Measurements from ENCODE around the gene VWA3B.

Gene VWA3B

DNA sequence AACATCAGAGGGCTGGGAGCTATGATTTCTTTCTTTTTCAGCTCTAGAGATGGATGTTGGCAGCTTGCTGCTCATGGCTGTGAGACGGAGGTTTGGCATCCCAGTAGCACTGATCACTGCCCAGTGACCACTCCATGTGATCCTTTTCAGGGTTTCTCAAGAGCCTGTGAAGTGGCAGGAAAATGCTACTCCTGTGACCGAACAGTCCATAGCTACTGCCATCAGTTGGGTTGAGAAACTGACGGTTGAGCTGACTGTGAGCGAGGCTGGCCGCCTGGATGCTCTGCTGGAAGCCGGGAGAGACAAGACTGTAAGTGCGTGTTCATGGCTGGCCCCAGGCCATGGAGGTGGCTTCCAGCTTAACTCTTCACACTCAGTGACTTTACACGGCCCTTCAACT lies 34.2 kb downstream of the VWA3B start:
- Histone ChIP-seq H3K36me3 (ENCODE audit: insufficient read depth, low read length) (no peaks in the 10 kb centered on the region), H3K27me3 (ENCODE audit: insufficient read depth, low read length, poor library complexity, severe bottlenecking) (no peaks in the 10 kb centered on the region), H3K79me2 (ENCODE audit: insufficient read depth, low read length) (no peaks in the 10 kb centered on the region), H3K4me2 (ENCODE audit: low read depth, low read length, poor library complexity, severe bottlenecking) (no peak overlapping the region), H3K4me1 (ENCODE audit: insufficient read depth, low read length, poor library complexity, severe bottlenecking) (peaks cover 7% of the 10 kb centered on the region), H3K4me3 (ENCODE audit: low read length, poor library complexity, severe bottlenecking) (no peak overlapping the region), H3F3A (ENCODE audit: low read depth) (no peaks in the 10 kb centered on the region), H2AFZ (ENCODE audit: low read length) (no peak overlapping the region), H3K9ac (ENCODE audit: low read depth, low read length, poor library complexity, severe bottlenecking) (no peak overlapping the region), H3K9me2 (replicated peaks; ENCODE audit: low read depth, low read length) (no peaks in the 10 kb centered on the region), H4K20me1 (ENCODE audit: insufficient read depth, low read length, poor library complexity, severe bottlenecking) (no peaks in the 10 kb centered on the region), H3K9me3 (ENCODE audit: insufficient read depth, low read depth, low read length) (no peaks in the 10 kb centered on the region)
- no peak for TF ChIP-seq EZH2phosphoT487 (IDR thresholded peaks at IDR 0.05; ENCODE audit: borderline replicate concordance)
- TF ChIP-seq, protein P1, sequence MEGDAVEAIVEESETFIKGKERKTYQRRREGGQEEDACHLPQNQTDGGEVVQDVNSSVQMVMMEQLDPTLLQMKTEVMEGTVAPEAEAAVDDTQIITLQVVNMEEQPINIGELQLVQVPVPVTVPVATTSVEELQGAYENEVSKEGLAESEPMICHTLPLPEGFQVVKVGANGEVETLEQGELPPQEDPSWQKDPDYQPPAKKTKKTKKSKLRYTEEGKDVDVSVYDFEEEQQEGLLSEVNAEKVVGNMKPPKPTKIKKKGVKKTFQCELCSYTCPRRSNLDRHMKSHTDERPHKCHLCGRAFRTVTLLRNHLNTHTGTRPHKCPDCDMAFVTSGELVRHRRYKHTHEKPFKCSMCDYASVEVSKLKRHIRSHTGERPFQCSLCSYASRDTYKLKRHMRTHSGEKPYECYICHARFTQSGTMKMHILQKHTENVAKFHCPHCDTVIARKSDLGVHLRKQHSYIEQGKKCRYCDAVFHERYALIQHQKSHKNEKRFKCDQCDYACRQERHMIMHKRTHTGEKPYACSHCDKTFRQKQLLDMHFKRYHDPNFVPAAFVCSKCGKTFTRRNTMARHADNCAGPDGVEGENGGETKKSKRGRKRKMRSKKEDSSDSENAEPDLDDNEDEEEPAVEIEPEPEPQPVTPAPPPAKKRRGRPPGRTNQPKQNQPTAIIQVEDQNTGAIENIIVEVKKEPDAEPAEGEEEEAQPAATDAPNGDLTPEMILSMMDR (conservative IDR thresholded peaks at IDR 0.05; ENCODE audit: low read length), result no peak

DNA sequence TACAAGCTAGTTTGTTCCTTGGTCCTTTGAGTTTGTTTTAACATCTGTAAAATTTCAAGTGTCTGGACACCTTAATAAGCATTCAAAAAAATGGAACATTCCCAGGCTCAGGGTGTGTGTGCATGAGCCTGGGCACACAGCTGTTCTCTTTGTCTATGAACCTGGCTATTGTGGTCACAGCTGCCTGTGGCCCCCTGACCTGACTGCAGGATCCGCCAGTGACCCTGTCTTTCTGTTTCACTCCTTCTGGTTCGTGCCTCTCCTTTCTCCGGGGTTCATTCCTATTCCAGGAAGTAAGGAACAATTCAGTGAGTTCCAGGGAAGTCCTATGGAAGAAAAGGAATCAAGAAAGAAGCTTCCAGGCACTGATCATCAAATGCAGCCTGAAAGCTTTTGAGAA lies 35.6 kb downstream of the VWA3B start:
- H3K36me3 ChIP-seq (ENCODE audit: insufficient read depth, low read length), result no peaks in the 10 kb centered on the region
- H3F3A ChIP-seq (ENCODE audit: low read depth), result no peaks in the 10 kb centered on the region
- H3K9me3 ChIP-seq (ENCODE audit: insufficient read depth, low read depth, low read length), result no peaks in the 10 kb centered on the region
- H3K4me1 ChIP-seq (ENCODE audit: insufficient read depth, low read length, poor library complexity, severe bottlenecking), result peaks cover 7% of the 10 kb centered on the region
- H3K4me2 ChIP-seq (ENCODE audit: low read depth, low read length, poor library complexity, severe bottlenecking), result no peak overlapping the region
- no peaks in the 10 kb centered on the region for H4K20me1 ChIP-seq (ENCODE audit: insufficient read depth, low read length, poor library complexity, severe bottlenecking)
- H3K4me3 ChIP-seq (ENCODE audit: low read length, poor library complexity, severe bottlenecking), result no peak overlapping the region
- H3K9ac ChIP-seq (ENCODE audit: low read depth, low read length, poor library complexity, severe bottlenecking), result no peak overlapping the region
- no peaks in the 10 kb centered on the region for H3K27me3 ChIP-seq (ENCODE audit: insufficient read depth, low read length, poor library complexity, severe bottlenecking)
- no peaks in the 10 kb centered on the region for H3K79me2 ChIP-seq (ENCODE audit: insufficient read depth, low read length)
- no peak overlapping the region for H2AFZ ChIP-seq (ENCODE audit: low read length)
- TF ChIP-seq EZH2phosphoT487 (IDR thresholded peaks at IDR 0.05; ENCODE audit: borderline replicate concordance), result no peak
- TF ChIP-seq, protein P1 (conservative IDR thresholded peaks at IDR 0.05; ENCODE audit: low read length), result no peak
- H3K9me2 ChIP-seq (replicated peaks; ENCODE audit: low read depth, low read length), result no peaks in the 10 kb centered on the region

DNA sequence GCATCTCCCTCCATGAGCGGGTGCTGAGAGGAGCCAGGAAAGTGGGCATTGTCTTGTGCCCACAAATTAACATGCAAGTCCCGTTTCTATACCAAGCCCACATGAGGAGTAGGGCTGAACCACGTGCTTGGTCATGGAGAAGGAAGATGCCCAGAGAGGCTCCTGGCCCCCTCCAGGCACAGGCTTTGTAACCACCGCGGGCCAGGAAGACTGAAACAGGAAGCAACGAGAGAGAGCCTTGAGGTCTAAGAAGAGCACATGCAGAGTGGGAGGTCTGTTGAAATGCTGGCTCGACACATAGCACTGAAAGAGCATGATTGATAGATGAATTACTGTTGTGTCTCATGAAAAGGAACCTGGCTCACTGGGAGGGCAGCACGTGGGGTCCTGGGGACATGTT lies 36.3 kb downstream of the VWA3B start:
- no peaks in the 10 kb centered on the region for H3K36me3 ChIP-seq (ENCODE audit: insufficient read depth, low read length)
- H2AFZ ChIP-seq (ENCODE audit: low read length), result peak overlapping the region; percentile 59
- H4K20me1 ChIP-seq (ENCODE audit: insufficient read depth, low read length, poor library complexity, severe bottlenecking), result no peaks in the 10 kb centered on the region
- H3K79me2 ChIP-seq (ENCODE audit: insufficient read depth, low read length), result no peaks in the 10 kb centered on the region
- H3F3A ChIP-seq (ENCODE audit: low read depth), result no peaks in the 10 kb centered on the region
- no peaks in the 10 kb centered on the region for H3K9me3 ChIP-seq (ENCODE audit: insufficient read depth, low read depth, low read length)
- TF ChIP-seq, protein P1 (conservative IDR thresholded peaks at IDR 0.05; ENCODE audit: low read length), result no peak
- TF ChIP-seq EZH2phosphoT487 (IDR thresholded peaks at IDR 0.05; ENCODE audit: borderline replicate concordance), result no peak
- H3K4me3 ChIP-seq (ENCODE audit: low read length, poor library complexity, severe bottlenecking), result no peak overlapping the region
- no peaks in the 10 kb centered on the region for H3K27me3 ChIP-seq (ENCODE audit: insufficient read depth, low read length, poor library complexity, severe bottlenecking)
- H3K4me1 ChIP-seq (ENCODE audit: insufficient read depth, low read length, poor library complexity, severe bottlenecking), result peaks cover 7% of the 10 kb centered on the region
- no peaks in the 10 kb centered on the region for H3K9me2 ChIP-seq (replicated peaks; ENCODE audit: low read depth, low read length)
- H3K4me2 ChIP-seq (ENCODE audit: low read depth, low read length, poor library complexity, severe bottlenecking), result no peak overlapping the region
- no peak overlapping the region for H3K9ac ChIP-seq (ENCODE audit: low read depth, low read length, poor library complexity, severe bottlenecking)
